Osteocyte (in vitro differentiated cells): Measurements from ENCODE around the gene RAET1E. TPM values are rescaled to one million over a fixed set of nuclear protein-coding genes. Genes with fewer than 3 reads are reported as not detected.
"Not testable (repeated sequence)": the region's sequence is repeated elsewhere in the genome, so short reads cannot be mapped to it uniquely, and the experiment has no call there.

Experiments used
- DNase-seq: peaks from one replicate; pipeline ENCODE4 v3.0.0; 2021; ENCODE audit warnings: mixed read lengths; ENCODE audit not compliant: unreplicated experiment; ENCODE audit errors: extremely low spot score
- H3K27ac Mint-ChIP-seq: one replicate; pipeline ENCODE4 v1.8.0; 2021; ENCODE audit warnings: mild to moderate bottlenecking, mixed read lengths; ENCODE audit not compliant: unreplicated experiment
- H3K27me3 Mint-ChIP-seq: one replicate; pipeline ENCODE4 v1.8.0; 2021; ENCODE audit warnings: mixed read lengths; ENCODE audit not compliant: unreplicated experiment
- H3K36me3 Mint-ChIP-seq: one replicate; pipeline ENCODE4 v1.8.0; 2021; ENCODE audit warnings: mixed read lengths; ENCODE audit not compliant: unreplicated experiment
- H3K4me1 Mint-ChIP-seq: one replicate; pipeline ENCODE4 v1.8.0; 2021; ENCODE audit warnings: mixed read lengths; ENCODE audit not compliant: unreplicated experiment
- H3K4me3 Mint-ChIP-seq: one replicate; pipeline ENCODE4 v1.8.0; 2021; ENCODE audit warnings: mild to moderate bottlenecking, moderate library complexity, mixed read lengths; ENCODE audit not compliant: unreplicated experiment
- H3K9me3 Mint-ChIP-seq: one replicate; pipeline ENCODE4 v1.8.0; 2021; ENCODE audit warnings: mixed read lengths; ENCODE audit not compliant: unreplicated experiment
- CTCF ChIP-seq: fragments of 200-600 bp; sonication (generic); IDR thresholded peaks from 2 replicates; pipeline ENCODE4 v1.5.0; 2021; ENCODE audit warnings: antibody characterized with exemption, mild to moderate bottlenecking, moderate library complexity
- total RNA-seq: library from RNA; stranded (reverse); gene quantifications from 2 replicates; pipeline ENCODE4 v1.2.1, GENCODE V29; 2021

RAET1E gene
- total RNA-seq, 1 donor from 2014 or later: not detected

- Mint-ChIP-seq H3K9me3 (peaks cover 2% of the 10 kb centered on the region), H3K4me3 (no peak overlapping the region), H3K36me3 (peaks cover under 1% of the 10 kb centered on the region), H3K27me3 (peaks cover 21% of the 10 kb centered on the region), H3K4me1 (no peaks in the 10 kb centered on the region), H3K27ac (no peak overlapping the region)
- no peak for TF ChIP-seq CTCF
- no peak for DNase-seq
Observed at GRCh38 chr6:149913085-149913484, 15.2 kb upstream of the RAET1E start.

- peak; percentile 63 for DNase-seq
- H3K36me3 Mint-ChIP-seq, H3K4me1 Mint-ChIP-seq, H3K9me3 Mint-ChIP-seq, H3K4me3 Mint-ChIP-seq, H3K27ac Mint-ChIP-seq: not testable (repeated sequence)
- peaks cover 21% of the 10 kb centered on the region for H3K27me3 Mint-ChIP-seq
Observed at GRCh38 chr6:149912680-149913079, 14.8 kb upstream of the RAET1E start.

GRCh38 chr6:149910721-149911151 lies 12.8 kb upstream of the RAET1E start:
- TF ChIP-seq CTCF: no peak
- Mint-ChIP-seq H3K27ac (no peak overlapping the region), H3K36me3 (peaks cover 2% of the 10 kb centered on the region), H3K4me3 (no peak overlapping the region), H3K9me3 (peaks cover 6% of the 10 kb centered on the region), H3K27me3 (peaks cover 21% of the 10 kb centered on the region), H3K4me1 (no peaks in the 10 kb centered on the region)
- DNase-seq: peak; percentile 80

- H3K4me3 Mint-ChIP-seq: no peak overlapping the region
- TF ChIP-seq CTCF: no peak
- DNase-seq: peak; percentile 73
- peaks cover 2% of the 10 kb centered on the region for H3K36me3 Mint-ChIP-seq
- peaks cover 21% of the 10 kb centered on the region for H3K27me3 Mint-ChIP-seq
- no peaks in the 10 kb centered on the region for H3K4me1 Mint-ChIP-seq
- no peak overlapping the region for H3K27ac Mint-ChIP-seq
- H3K9me3 Mint-ChIP-seq: peaks cover 6% of the 10 kb centered on the region
Observed at GRCh38 chr6:149909701-149910470, 12.0 kb upstream of the RAET1E start.

- not testable (repeated sequence) for H3K9me3 Mint-ChIP-seq, H3K36me3 Mint-ChIP-seq, H3K27ac Mint-ChIP-seq, H3K4me3 Mint-ChIP-seq, H3K4me1 Mint-ChIP-seq
- DNase-seq: peak; percentile 72
- H3K27me3 Mint-ChIP-seq: peaks cover 19% of the 10 kb centered on the region
Observed at GRCh38 chr6:149908480-149908879, 10.6 kb upstream of the RAET1E start.

GRCh38 chr6:149907317-149907716 lies 9.4 kb upstream of the RAET1E start:
- DNase-seq: peak; percentile 21
- Mint-ChIP-seq H3K36me3 (peaks cover 2% of the 10 kb centered on the region), H3K4me1 (no peaks in the 10 kb centered on the region), H3K27me3 (peaks cover 15% of the 10 kb centered on the region), H3K27ac (no peak overlapping the region), H3K4me3 (no peak overlapping the region), H3K9me3 (peaks cover 6% of the 10 kb centered on the region)
- TF ChIP-seq CTCF: no peak
